NCI-H510A treated with DMSO at 0.1 percent for 48 hours (cell line): Measurements from ENCODE around the gene RPS19BP1.

Experiments
- DNase-seq: peaks from one replicate; lab custom pipeline; 2025; lab: John Stamatoyannopoulos, UW

RPS19BP1 gene

GRCh38 chr22:39532215-39533073, at the start of gene RPS19BP1:
Gene RPS19BP1, minus strand, starts transcription at chr22:39532748. Its CDS starts 10 bp downstream, at chr22:39532738.
- DNase-seq: peak; percentile 96

- DNase-seq: no peak
Observed at GRCh38 chr22:39581303-39581702, 48.8 kb upstream of the RPS19BP1 start.

GRCh38 chr22:39580795-39581194, 48.2 kb upstream of the RPS19BP1 start:
- no peak for DNase-seq

- no peak for DNase-seq
Observed at GRCh38 chr22:39580006-39580441, 47.5 kb upstream of the RPS19BP1 start.

- DNase-seq: no peak
Observed at GRCh38 chr22:39577900-39578299, 45.4 kb upstream of the RPS19BP1 start.

GRCh38 chr22:39577366-39577765, 44.8 kb upstream of the RPS19BP1 start:
- DNase-seq: no peak

- DNase-seq: no peak
Observed at GRCh38 chr22:39576027-39576426, 43.5 kb upstream of the RPS19BP1 start.

- DNase-seq: no peak
Observed at GRCh38 chr22:39575552-39575825, 42.9 kb upstream of the RPS19BP1 start.

- no peak for DNase-seq
Observed at GRCh38 chr22:39574779-39575551, 42.4 kb upstream of the RPS19BP1 start.

- DNase-seq: no peak
Observed at GRCh38 chr22:39571538-39571937, 39.0 kb upstream of the RPS19BP1 start.

GRCh38 chr22:39570665-39571064, 38.1 kb upstream of the RPS19BP1 start, which contains the start of gene CACNA1I:
Gene CACNA1I, plus strand, starts transcription at chr22:39570753. Its CDS starts 0 bp downstream, at chr22:39570753.
- DNase-seq: no peak

- no peak for DNase-seq
Observed at GRCh38 chr22:39570226-39570625, 37.7 kb upstream of the RPS19BP1 start.

GRCh38 chr22:39569066-39569465, 36.5 kb upstream of the RPS19BP1 start:
- DNase-seq: no peak

- DNase-seq: no peak
Observed at GRCh38 chr22:39568278-39568981, 35.9 kb upstream of the RPS19BP1 start.

- peak; percentile 18 for DNase-seq
Observed at GRCh38 chr22:39567135-39567946, 34.8 kb upstream of the RPS19BP1 start.

- no peak for DNase-seq
Observed at GRCh38 chr22:39565414-39565944, 32.9 kb upstream of the RPS19BP1 start.

GRCh38 chr22:39563571-39564428, 31.3 kb upstream of the RPS19BP1 start:
- no peak for DNase-seq

GRCh38 chr22:39562839-39563489, 30.4 kb upstream of the RPS19BP1 start:
- no peak for DNase-seq

GRCh38 chr22:39560127-39560526, 27.6 kb upstream of the RPS19BP1 start:
- DNase-seq: no peak
